Aorta (tissue), 5 donors: ENCODE measurements around the gene LRRC23. TPM values are rescaled to one million over a fixed set of nuclear protein-coding genes. Genes with fewer than 3 reads are reported as not detected.

Source experiments
- ATAC-seq: fragments of 200-7000 bp; cut with Tn5 transposase; one replicate; pipeline ENCODE4 v1.9.1; 2022; ENCODE audit warnings: moderate library complexity; ENCODE audit not compliant: low FRiP score
- DNase-seq, 2 donors: peaks; one replicate each; pipeline ENCODE4 v3.0.0-alpha.2; 2020
- H3K27ac ChIP-seq, 2 donors: one replicate each; pipeline ENCODE4 v1.5.1; 2013; ENCODE audit warnings: low read length in 2 of 2, mild to moderate bottlenecking in 2 of 2, moderate library complexity in 2 of 2, control low read depth in 1 of 2, inconsistent platforms in 1 of 2, low read depth in 1 of 2
- H3K27me3 ChIP-seq, 2 donors: one replicate each; pipeline ENCODE4 v1.6.1; 2013; ENCODE audit warnings: control low read depth in 1 of 2, low read length in 1 of 2, mild to moderate bottlenecking in 1 of 2, moderate library complexity in 1 of 2; ENCODE audit not compliant: insufficient read depth in 2 of 2, control insufficient read depth in 1 of 2
- H3K36me3 ChIP-seq, 2 donors: one replicate each; pipeline ENCODE4 v1.6.1; 2013; ENCODE audit warnings: control low read depth in 1 of 2, low read length in 1 of 2, mild to moderate bottlenecking in 1 of 2; ENCODE audit not compliant: insufficient read depth in 2 of 2, control insufficient read depth in 1 of 2
- H3K4me1 ChIP-seq, 2 donors: one replicate each; pipeline ENCODE4 v1.6.1; 2013; ENCODE audit warnings: low read length in 2 of 2, control low read depth in 1 of 2, mild to moderate bottlenecking in 1 of 2, moderate library complexity in 1 of 2; ENCODE audit not compliant: insufficient read depth in 2 of 2, control insufficient read depth in 1 of 2
- H3K4me3 ChIP-seq, 2 donors: one replicate each; pipeline ENCODE4 v1.5.1; 2013; ENCODE audit warnings: low read length in 2 of 2, control low read depth in 1 of 2, mild to moderate bottlenecking in 1 of 2
- H3K9me3 ChIP-seq: one replicate; pipeline ENCODE4 v1.6.1; 2013; ENCODE audit warnings: mild to moderate bottlenecking, low read length; ENCODE audit not compliant: control insufficient read depth
- WGBS, 2 donors: extraction: QIAGEN DNeasy Blood & Tissue Kit; methylation state at CpG; one replicate each; pipeline ENCODE4 v1.1.7; 2013; 5-methylcytosine and 5-hydroxymethylcytosine counted together
- intact Hi-C, 2 donors: fragments of 100-400 bp; cut with DNase I; formaldehyde crosslinking; loops; one replicate each; pipeline versions ENCODE4 v1.14.2 to v1.15.0; 2022
- polyA plus RNA-seq, 2 donors: library from polyadenylated mRNA; stranded (reverse); fragments of 200-250 nt; gene quantifications; one replicate each; pipeline ENCODE4 v1.2.3, GENCODE V29; 2013
- total RNA-seq, 2 donors: library from RNA; stranded (reverse); fragmentation: NEBNext Ultra II Directional; extraction: Animal tissue kit (Norgen Biotek cat#: 25700); gene quantifications; one replicate each; pipeline ENCODE4 v1.2.1, GENCODE V29; 2021
- donor health status: healthy with polysubstance abuse.
- donor health status: Bipolar disorder and iron deficiency.
- donor health status: DM: no; HTN: no; CAD: no.
- donor health status: DM: no; HTN: no; CAD: no.
- donor health status: DM: yes; HTN: yes; CAD: no.

The LRRC23 gene
- total and polyA plus RNA-seq, 4 donors: 5.3 to 20.8 (median 14.0) TPM

GRCh38 chr12:6955108-6956020 lies 50.7 kb downstream of the LRRC23 start:
- peak; percentile 34 to 64 for DNase-seq
- WGBS, 2 donors: 84 to 88% methylated on average over 22 of the region's 22 CpGs
- no peaks in the 10 kb centered on the region for H3K9me3 ChIP-seq
- intact Hi-C loops: no loop called here
- ATAC-seq: no peak
- H3K27me3 ChIP-seq: no peaks in the 10 kb centered on the region
- H3K36me3 ChIP-seq: no peaks in the 10 kb centered on the region
- no peak overlapping the region for H3K27ac ChIP-seq
- no peaks in the 10 kb centered on the region for H3K4me1 ChIP-seq
- H3K4me3 ChIP-seq: no peak overlapping the region

- Histone ChIP-seq H3K9me3 (no peaks in the 10 kb centered on the region), H3K27ac (no peak overlapping the region), H3K4me1 (no peaks in the 10 kb centered on the region), H3K36me3 (no peaks in the 10 kb centered on the region), H3K4me3 (no peak overlapping the region), H3K27me3 (no peaks in the 10 kb centered on the region)
- peak; percentile 41 to 75 for DNase-seq
- ATAC-seq: no peak
- intact Hi-C loops: no loop called here
- 84 to 90% methylated on average over 28 of the region's 28 CpGs for WGBS, 2 donors
Observed at GRCh38 chr12:6956021-6956727, 51.6 kb downstream of the LRRC23 start.

GRCh38 chr12:6957151-6957701 lies 52.6 kb downstream of the LRRC23 start:
- no peaks in the 10 kb centered on the region for H3K4me1 ChIP-seq
- no peak for ATAC-seq

GRCh38 chr12:6957741-6958608 lies 53.4 kb downstream of the LRRC23 start:
- Histone ChIP-seq H3K27ac (no peak overlapping the region), H3K27me3 (no peaks in the 10 kb centered on the region), H3K4me1 (no peaks in the 10 kb centered on the region), H3K4me3 (no peak overlapping the region), H3K36me3 (no peaks in the 10 kb centered on the region), H3K9me3 (no peaks in the 10 kb centered on the region)
- no peak for DNase-seq
- no peak for ATAC-seq
- intact Hi-C loops: no loop called here
- 89 to 91% methylated on average over 28 of the region's 28 CpGs for WGBS, 2 donors

More at GRCh38 chr12:6957151-6957701, 52.6 kb downstream of the LRRC23 start:
- Histone ChIP-seq H3K27me3 (no peaks in the 10 kb centered on the region), H3K4me3 (no peak overlapping the region), H3K36me3 (no peaks in the 10 kb centered on the region), H3K27ac (no peak overlapping the region), H3K9me3 (no peaks in the 10 kb centered on the region)
- no peak for DNase-seq
- 80 to 83% methylated on average over 20 of the region's 20 CpGs for WGBS, 2 donors
- intact Hi-C loops: no loop called here

GRCh38 chr12:6958609-6959057 lies 54.0 kb downstream of the LRRC23 start:
- no peaks in the 10 kb centered on the region for H3K4me1 ChIP-seq
- H3K4me3 ChIP-seq: no peak overlapping the region
- intact Hi-C loops: no loop called here
- 78 to 79% methylated on average over 10 of the region's 10 CpGs for WGBS, 2 donors
- H3K36me3 ChIP-seq: no peaks in the 10 kb centered on the region
- no peaks in the 10 kb centered on the region for H3K27me3 ChIP-seq
- ATAC-seq: no peak
- H3K27ac ChIP-seq: no peak overlapping the region
- no peaks in the 10 kb centered on the region for H3K9me3 ChIP-seq
- no peak for DNase-seq

- 64% methylated on average over 24 of the region's 24 CpGs for WGBS, 2 donors
- intact Hi-C loops: no loop called here
- no peak overlapping the region for H3K27ac ChIP-seq
Observed at GRCh38 chr12:6959058-6959804, 54.6 kb downstream of the LRRC23 start.

GRCh38 chr12:6959805-6960592 lies 55.4 kb downstream of the LRRC23 start:
- no peaks in the 10 kb centered on the region for H3K9me3 ChIP-seq
- no peak for ATAC-seq
- no peaks in the 10 kb centered on the region for H3K4me1 ChIP-seq
- no peak for DNase-seq
- H3K27ac ChIP-seq: no peak overlapping the region
- H3K4me3 ChIP-seq: no peak overlapping the region
- intact Hi-C loops: no loop called here
- H3K27me3 ChIP-seq: no peaks in the 10 kb centered on the region
- 91 to 95% methylated on average over 25 to 26 of the region's 26 CpGs for WGBS, 2 donors
- H3K36me3 ChIP-seq: no peaks in the 10 kb centered on the region

More at GRCh38 chr12:6959058-6959804, 54.6 kb downstream of the LRRC23 start:
- Histone ChIP-seq H3K4me1 (no peaks in the 10 kb centered on the region), H3K9me3 (no peaks in the 10 kb centered on the region), H3K27me3 (no peaks in the 10 kb centered on the region), H3K36me3 (no peaks in the 10 kb centered on the region), H3K4me3 (no peak overlapping the region)
- ATAC-seq (no peak), DNase-seq (peak in 1 of 2 donors; percentile 72)
